IMR-90 (cell line): ENCODE data around the gene MIPEP. TPM values are rescaled to one million over a fixed set of nuclear protein-coding genes. Genes with fewer than 3 reads are reported as not detected.

Experiments
- ATAC-seq: fragments of 200-7000 bp; cut with Tn5 transposase; 2 replicates; pipeline ENCODE4 v1.9.1; 2020; ENCODE audit warnings: low read depth, mild to moderate bottlenecking, moderate library complexity
- BruUV-seq: library from RNA; stranded (reverse); fragments of 400-500 nt; replicated peaks from 2 replicates; lab custom pipeline; 2021; lab: Mats Ljungman, UMichigan
- CTCF ChIA-PET: fragments of 300-600 bp; formaldehyde crosslinking; extraction: SDS; loops from one replicate; lab custom pipeline; 2021; ENCODE audit warnings: antibody characterized with exemption; lab: Yijun Ruan, JAX
- POLR2A ChIA-PET: fragments of 300-600 bp; sonication (Branson Sonifier 250); formaldehyde crosslinking; loops from one replicate; lab custom pipeline; 2022; ENCODE audit warnings: antibody characterized with exemption; ENCODE audit not compliant: unreplicated experiment; lab: Charles Lee
- DNase-seq: peaks from one replicate; pipeline ENCODE4 v3.0.0; 2013
- H2AFZ ChIP-seq: replicated peaks from 2 replicates; pipeline ENCODE3; 2013; ENCODE audit warnings: low read length, mild to moderate bottlenecking; ENCODE audit not compliant: poor library complexity
- H2AK5ac ChIP-seq: 2 replicates; pipeline ENCODE4 v1.6.1; 2013; ENCODE audit warnings: low read depth, low read length, inconsistent platforms
- H2AK9ac ChIP-seq: replicated peaks from 2 replicates; pipeline ENCODE3; 2013; ENCODE audit warnings: mild to moderate bottlenecking, low read depth, low read length, moderate library complexity; ENCODE audit not compliant: poor library complexity
- H2BK120ac ChIP-seq: 2 replicates; pipeline ENCODE4 v1.6.1; 2013; ENCODE audit warnings: low read depth, low read length, inconsistent platforms
- H2BK15ac ChIP-seq: 3 replicates; pipeline ENCODE4 v1.6.1; 2013; ENCODE audit warnings: low read depth, low read length, inconsistent platforms
- H2BK20ac ChIP-seq: 2 replicates; pipeline ENCODE4 v1.6.1; 2013; ENCODE audit warnings: low read depth, mild to moderate bottlenecking, inconsistent platforms, low read length, moderate library complexity
- H2BK5ac ChIP-seq: 2 replicates; pipeline ENCODE4 v1.6.1; 2013; ENCODE audit warnings: mild to moderate bottlenecking, low read depth, low read length, inconsistent platforms; ENCODE audit not compliant: poor library complexity, severe bottlenecking
- H3K14ac ChIP-seq: replicated peaks from 2 replicates; pipeline ENCODE4 v1.6.1; 2013; ENCODE audit warnings: low read depth, low read length, inconsistent platforms
- H3K18ac ChIP-seq: 2 replicates; pipeline ENCODE4 v1.6.1; 2013; ENCODE audit warnings: low read depth, low read length, control low read depth
- H3K23ac ChIP-seq: 2 replicates; pipeline ENCODE4 v1.6.1; 2013; ENCODE audit warnings: low read depth, low read length, inconsistent platforms
- H3K27ac ChIP-seq: 2 replicates; pipeline ENCODE4 v1.5.1; 2013; ENCODE audit warnings: mild to moderate bottlenecking, control low read depth, low read length; ENCODE audit not compliant: insufficient read depth
- H3K27me3 ChIP-seq: 2 replicates; pipeline ENCODE4 v1.6.1; 2013; ENCODE audit warnings: low read length; ENCODE audit not compliant: control insufficient read depth, insufficient read depth
- H3K36me3 ChIP-seq: 2 replicates; pipeline ENCODE4 v1.6.1; 2013; ENCODE audit warnings: low read length, mixed read lengths; ENCODE audit not compliant: control insufficient read depth, insufficient read depth
- H3K4ac ChIP-seq: 2 replicates; pipeline ENCODE4 v1.6.1; 2013; ENCODE audit warnings: low read depth, low read length, inconsistent platforms
- H3K4me1 ChIP-seq: 2 replicates; pipeline ENCODE4 v1.6.1; 2013; ENCODE audit warnings: low read length, mixed read lengths; ENCODE audit not compliant: control insufficient read depth, insufficient read depth
- H3K4me2 ChIP-seq: 2 replicates; pipeline ENCODE4 v1.6.1; 2013; ENCODE audit warnings: low read depth, mild to moderate bottlenecking, control low read depth, low read length, moderate library complexity
- H3K4me3 ChIP-seq: 2 replicates; pipeline ENCODE4 v1.5.1; 2013; ENCODE audit warnings: low read depth, mild to moderate bottlenecking, control low read depth, low read length, moderate library complexity; ENCODE audit not compliant: insufficient read depth
- H3K56ac ChIP-seq: 2 replicates; pipeline ENCODE4 v1.6.1; 2013; ENCODE audit warnings: low read length, inconsistent platforms; ENCODE audit not compliant: insufficient read depth; ENCODE audit errors: extremely low read depth
- H3K79me1 ChIP-seq, 2 experiments: 2 replicates each; pipeline ENCODE4 v1.6.1; 2013; ENCODE audit warnings: low read length in 2 of 2, inconsistent platforms in 1 of 2, low read depth in 1 of 2
- H3K9ac ChIP-seq: 2 replicates; pipeline ENCODE4 v1.6.1; 2013; ENCODE audit warnings: low read depth, low read length, control low read depth
- H3K9me1 ChIP-seq: 2 replicates; pipeline ENCODE4 v1.6.1; 2013; ENCODE audit warnings: low read length, inconsistent platforms; ENCODE audit not compliant: insufficient read depth
- H3K9me3 ChIP-seq: 2 replicates; pipeline ENCODE4 v1.6.1; 2013; ENCODE audit warnings: low read length; ENCODE audit not compliant: control insufficient read depth, insufficient read depth
- H4K20me1 ChIP-seq: 2 replicates; pipeline ENCODE4 v1.6.1; 2013; ENCODE audit warnings: low read length, inconsistent platforms; ENCODE audit not compliant: insufficient read depth
- H4K5ac ChIP-seq: 2 replicates; pipeline ENCODE4 v1.6.1; 2013; ENCODE audit warnings: mild to moderate bottlenecking, low read depth, low read length, control low read depth
- H4K8ac ChIP-seq, 2 experiments: 2 replicates each; pipeline ENCODE4 v1.6.1; 2013; ENCODE audit warnings: low read depth in 2 of 2, low read length in 2 of 2, control low read depth in 1 of 2, inconsistent platforms in 1 of 2
- H4K91ac ChIP-seq: 2 replicates; pipeline ENCODE4 v1.6.1; 2013; ENCODE audit warnings: low read depth, low read length, inconsistent platforms; ENCODE audit not compliant: insufficient read depth
- BHLHE40 ChIP-seq: fragments of 150-350 bp; IDR thresholded peaks from 2 replicates; pipeline ENCODE4 v1.6.1; 2016; ENCODE audit warnings: mild to moderate bottlenecking, low read depth, low read length
- CEBPB ChIP-seq: IDR thresholded peaks from 2 replicates; pipeline ENCODE4 v1.6.1; 2012; ENCODE audit warnings: low read depth, low read length, improper control_type of control experiment
- CHD1 ChIP-seq: IDR thresholded peaks from 2 replicates; pipeline ENCODE4 v1.6.1; 2012; ENCODE audit warnings: low read depth, low read length, improper control_type of control experiment
- FOS ChIP-seq: fragments of 150-350 bp; IDR thresholded peaks from 2 replicates; pipeline ENCODE4 v1.6.1; 2016; ENCODE audit warnings: low read depth, low read length
- MAFK ChIP-seq: IDR thresholded peaks from 2 replicates; pipeline ENCODE4 v1.6.1; 2012; ENCODE audit warnings: low read depth, low read length, improper control_type of control experiment
- MAZ ChIP-seq: IDR thresholded peaks from 2 replicates; pipeline ENCODE4 v1.6.1; 2012; ENCODE audit warnings: low read depth, mild to moderate bottlenecking, low read length, improper control_type of control experiment, moderate library complexity, borderline replicate concordance
- MXI1 ChIP-seq: IDR thresholded peaks from 2 replicates; pipeline ENCODE4 v1.6.1; 2012; ENCODE audit warnings: low read depth, mild to moderate bottlenecking, low read length, moderate library complexity, borderline replicate concordance
- NFE2L2 ChIP-seq: fragments of 150-350 bp; IDR thresholded peaks from 2 replicates; pipeline ENCODE4 v1.6.1; 2016; ENCODE audit warnings: low read depth, mild to moderate bottlenecking, low read length
- POLR2A ChIP-seq: IDR thresholded peaks from 2 replicates; pipeline ENCODE4 v1.6.1; 2012; ENCODE audit warnings: mild to moderate bottlenecking, low read depth, low read length
- RAD21 ChIP-seq: IDR thresholded peaks from 2 replicates; pipeline ENCODE4 v1.6.1; 2012; ENCODE audit warnings: low read length, improper control_type of control experiment
- RCOR1 ChIP-seq: IDR thresholded peaks from 2 replicates; pipeline ENCODE4 v1.6.1; 2012; ENCODE audit warnings: mild to moderate bottlenecking, low read length, improper control_type of control experiment; ENCODE audit not compliant: insufficient replicate concordance
- RFX5 ChIP-seq: IDR thresholded peaks from 2 replicates; pipeline ENCODE4 v1.8.0; 2012; ENCODE audit warnings: low read depth, mild to moderate bottlenecking, low read length, moderate library complexity
- SMC3 ChIP-seq: fragments of 150-350 bp; IDR thresholded peaks from 2 replicates; pipeline ENCODE4 v1.6.1; 2016; ENCODE audit warnings: low read depth, mild to moderate bottlenecking, antibody characterized with exemption, low read length, moderate library complexity
- WGBS, 2 experiments: methylation state at CpG; one replicate each; pipeline versions ENCODE4 v1.1.5 to v1.1.7; 2013; ENCODE audit warnings: missing lambda C conversion rate in 2 of 2; ENCODE audit not compliant: insufficient read length in 1 of 2; ENCODE audit errors: extremely low coverage in 2 of 2; 5-methylcytosine and 5-hydroxymethylcytosine counted together
- dilution Hi-C: fragments of 300-500 bp; cut with HindIII; formaldehyde crosslinking; loops from one replicate; pipeline ENCODE4 v1.14.3; 2018; ENCODE audit warnings: low sequenced_read_pairs; ENCODE audit not compliant: unreplicated experiment
- in situ Hi-C: fragments of 300-500 bp; cut with MboI; formaldehyde crosslinking; loops from 3 replicates; pipeline ENCODE4 v1.14.3; 2019; ENCODE audit warnings: low sequenced_read_pairs, inconsistent platforms, mixed read lengths
- intact Hi-C: fragments of 100-400 bp; cut with micrococcal nuclease; formaldehyde crosslinking; loops from 2 replicates; pipeline ENCODE4 v1.10.0; 2022
- polyA plus RNA-seq, 3 experiments: library from polyadenylated mRNA; depleted of rRNA; stranded (reverse); fragments of >200 nt; gene quantifications; 2 replicates each; pipeline ENCODE4 v1.2.3, GENCODE V29; 2012; ENCODE audit warnings: low replicate concordance in 1 of 3
- total RNA-seq: library from RNA; depleted of rRNA; stranded (reverse); fragments of >200 nt; gene quantifications from 2 replicates; pipeline ENCODE4 v1.2.3, GENCODE V29; 2012
- TF ChIP-seq, protein P1 (sequence below): fragments of 150-350 bp; IDR thresholded peaks from 2 replicates; pipeline ENCODE4 v1.6.1; 2017; ENCODE audit warnings: mild to moderate bottlenecking, antibody characterized with exemption, low read length, low read depth
- TF ChIP-seq, protein P2 (sequence below): fragments of 150-350 bp; IDR thresholded peaks from 2 replicates; pipeline ENCODE4 v1.6.1; 2016; ENCODE audit warnings: low read depth, mild to moderate bottlenecking, low read length, moderate library complexity, borderline replicate concordance
- TF ChIP-seq, protein P3 (sequence below): conservative IDR thresholded peaks from 2 replicates; pipeline ENCODE4 v1.5.1; 2012; ENCODE audit warnings: mild to moderate bottlenecking, low read depth, low read length, improper control_type of control experiment

MIPEP gene
- total and polyA plus RNA-seq, 2 of the 4 experiments (the other 2 are of a cell fraction) = 15.0 to 21.5 TPM

DNA sequence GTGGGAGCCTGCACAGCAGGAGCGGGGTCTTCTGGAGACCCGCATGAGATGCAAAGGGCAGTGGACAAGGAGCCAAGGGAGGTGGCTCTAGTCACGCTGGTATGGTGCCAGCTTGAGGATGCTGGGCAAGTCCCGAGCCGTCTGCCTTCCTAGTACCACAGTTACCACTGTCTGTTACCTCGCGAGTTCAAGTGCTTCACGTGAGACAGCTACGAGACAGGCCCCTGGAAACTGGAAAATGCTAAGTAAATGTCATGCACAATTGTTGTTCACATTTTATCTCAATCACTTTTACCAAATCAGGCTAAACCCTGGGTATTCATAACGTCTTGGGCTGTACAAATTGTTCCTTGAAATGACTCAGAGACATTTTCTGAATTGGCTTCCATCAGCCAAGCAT is 163.3 kb downstream of the MIPEP start:
- no peak overlapping the region for H2BK15ac ChIP-seq
- H3K36me3 ChIP-seq = peaks cover 6% of the 10 kb centered on the region; the same call in 1 of the 2 replicates
- no peak overlapping the region for H3K9ac ChIP-seq
- no peak overlapping the region for H3K23ac ChIP-seq
- H3K79me1 ChIP-seq = no peaks in the 10 kb centered on the region
- H2BK20ac ChIP-seq = no peak overlapping the region
- in situ Hi-C loops = no loop called here
- no peak overlapping the region for H2AFZ ChIP-seq
- H3K9me1 ChIP-seq = peaks cover 18% of the 10 kb centered on the region; the same call in 1 of the 2 replicates
- no peak overlapping the region; the same call in 1 of the 2 replicates for H3K18ac ChIP-seq
- H3K27me3 ChIP-seq = no peaks in the 10 kb centered on the region
- no peaks in the 10 kb centered on the region for H4K20me1 ChIP-seq
- ChIA-PET POLR2A (no interaction called here), CTCF (no interaction called here)
- no peak overlapping the region; the same call in 1 of the 2 replicates for H4K91ac ChIP-seq
- no peak overlapping the region for H3K27ac ChIP-seq
- H2BK5ac ChIP-seq = no peak overlapping the region
- ATAC-seq = no peak
- H3K9me3 ChIP-seq = no peaks in the 10 kb centered on the region
- WGBS, 2 experiments = 100% methylated on average over 5 of the region's 10 CpGs; no CpG with 5 or more reads in 1 of the 2 experiments
- H2AK5ac ChIP-seq = peak overlapping the region; percentile 66; the same call in 1 of the 2 replicates
- no peak overlapping the region for H3K4ac ChIP-seq
- no peak overlapping the region; the same call in 1 of the 2 replicates for H4K5ac ChIP-seq
- H2AK9ac ChIP-seq = no peak overlapping the region
- no peak overlapping the region for H3K4me3 ChIP-seq
- no peak overlapping the region for H3K14ac ChIP-seq
- dilution Hi-C loops = no loop called here
- no peak overlapping the region for H4K8ac ChIP-seq
- H3K4me1 ChIP-seq = peaks cover 17% of the 10 kb centered on the region
- intact Hi-C loops = no loop called here
- H3K4me2 ChIP-seq = no peak overlapping the region
- no peak overlapping the region for H3K56ac ChIP-seq
- no peak for DNase-seq
- no TSS peak for BruUV-seq
- H2BK120ac ChIP-seq = no peak overlapping the region
- TF ChIP-seq NFE2L2 (no peak), RFX5 (no peak), FOS (no peak), MAFK (no peak), MAZ (no peak), CEBPB (no peak), RCOR1 (no peak), RAD21 (no peak), BHLHE40 (no peak), POLR2A (no peak), SMC3 (no peak), MXI1 (no peak), CHD1 (no peak)
- TF ChIP-seq, protein P1, sequence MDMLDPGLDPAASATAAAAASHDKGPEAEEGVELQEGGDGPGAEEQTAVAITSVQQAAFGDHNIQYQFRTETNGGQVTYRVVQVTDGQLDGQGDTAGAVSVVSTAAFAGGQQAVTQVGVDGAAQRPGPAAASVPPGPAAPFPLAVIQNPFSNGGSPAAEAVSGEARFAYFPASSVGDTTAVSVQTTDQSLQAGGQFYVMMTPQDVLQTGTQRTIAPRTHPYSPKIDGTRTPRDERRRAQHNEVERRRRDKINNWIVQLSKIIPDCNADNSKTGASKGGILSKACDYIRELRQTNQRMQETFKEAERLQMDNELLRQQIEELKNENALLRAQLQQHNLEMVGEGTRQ = no peak
- TF ChIP-seq, protein P2, sequence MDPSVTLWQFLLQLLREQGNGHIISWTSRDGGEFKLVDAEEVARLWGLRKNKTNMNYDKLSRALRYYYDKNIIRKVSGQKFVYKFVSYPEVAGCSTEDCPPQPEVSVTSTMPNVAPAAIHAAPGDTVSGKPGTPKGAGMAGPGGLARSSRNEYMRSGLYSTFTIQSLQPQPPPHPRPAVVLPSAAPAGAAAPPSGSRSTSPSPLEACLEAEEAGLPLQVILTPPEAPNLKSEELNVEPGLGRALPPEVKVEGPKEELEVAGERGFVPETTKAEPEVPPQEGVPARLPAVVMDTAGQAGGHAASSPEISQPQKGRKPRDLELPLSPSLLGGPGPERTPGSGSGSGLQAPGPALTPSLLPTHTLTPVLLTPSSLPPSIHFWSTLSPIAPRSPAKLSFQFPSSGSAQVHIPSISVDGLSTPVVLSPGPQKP = no peak
- TF ChIP-seq, protein P3, sequence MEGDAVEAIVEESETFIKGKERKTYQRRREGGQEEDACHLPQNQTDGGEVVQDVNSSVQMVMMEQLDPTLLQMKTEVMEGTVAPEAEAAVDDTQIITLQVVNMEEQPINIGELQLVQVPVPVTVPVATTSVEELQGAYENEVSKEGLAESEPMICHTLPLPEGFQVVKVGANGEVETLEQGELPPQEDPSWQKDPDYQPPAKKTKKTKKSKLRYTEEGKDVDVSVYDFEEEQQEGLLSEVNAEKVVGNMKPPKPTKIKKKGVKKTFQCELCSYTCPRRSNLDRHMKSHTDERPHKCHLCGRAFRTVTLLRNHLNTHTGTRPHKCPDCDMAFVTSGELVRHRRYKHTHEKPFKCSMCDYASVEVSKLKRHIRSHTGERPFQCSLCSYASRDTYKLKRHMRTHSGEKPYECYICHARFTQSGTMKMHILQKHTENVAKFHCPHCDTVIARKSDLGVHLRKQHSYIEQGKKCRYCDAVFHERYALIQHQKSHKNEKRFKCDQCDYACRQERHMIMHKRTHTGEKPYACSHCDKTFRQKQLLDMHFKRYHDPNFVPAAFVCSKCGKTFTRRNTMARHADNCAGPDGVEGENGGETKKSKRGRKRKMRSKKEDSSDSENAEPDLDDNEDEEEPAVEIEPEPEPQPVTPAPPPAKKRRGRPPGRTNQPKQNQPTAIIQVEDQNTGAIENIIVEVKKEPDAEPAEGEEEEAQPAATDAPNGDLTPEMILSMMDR = no peak
